HCT116 (cell line): ENCODE data around the gene GIMAP8.

Source experiments
- CTCF ChIP-seq, 3 experiments: fragments of 200-600 bp in 1 of 3; sonication (generic) in 1 of 3; IDR thresholded peaks in 2 of 3; conservative IDR thresholded peaks in 1 of 3; 2 replicates each; pipeline ENCODE4 v1.5.1; 2012 to 2017; ENCODE audit warnings: low read depth in 2 of 3, low read length in 2 of 3, antibody characterized with exemption in 1 of 3, borderline replicate concordance in 1 of 3, control low read depth in 1 of 3, mild to moderate bottlenecking in 1 of 3, mixed read lengths in 1 of 3, mixed run types in 1 of 3, moderate library complexity in 1 of 3; ENCODE audit not compliant: insufficient read depth in 1 of 3
- ELF1 ChIP-seq: IDR thresholded peaks from 2 replicates; pipeline ENCODE4 v1.6.1; 2012; ENCODE audit warnings: low read depth, borderline replicate concordance
- EZH2 ChIP-seq: fragments of 200-600 bp; sonication (generic); IDR thresholded peaks from 2 replicates; pipeline ENCODE4 v1.6.1; 2017; ENCODE audit warnings: antibody characterized with exemption, mixed run types
- EZH2phosphoT487 ChIP-seq: fragments of 200-600 bp; IDR thresholded peaks from 2 replicates; pipeline ENCODE4 v1.6.1; 2018; ENCODE audit warnings: antibody characterized with exemption, borderline replicate concordance
- POLR2AphosphoS5 ChIP-seq: IDR thresholded peaks from 2 replicates; pipeline ENCODE4 v1.6.1; 2011; ENCODE audit warnings: mild to moderate bottlenecking, low read depth, low read length, moderate library complexity
- RAD21 ChIP-seq: IDR thresholded peaks from 2 replicates; pipeline ENCODE4 v1.6.1; 2012; ENCODE audit warnings: low read depth, mild to moderate bottlenecking
- REST ChIP-seq: IDR thresholded peaks from 2 replicates; pipeline ENCODE4 v1.6.1; 2012; ENCODE audit warnings: low read depth
- SRF ChIP-seq: IDR thresholded peaks from 2 replicates; pipeline ENCODE4 v1.6.1; 2012; ENCODE audit warnings: low read depth
- ZBTB33 ChIP-seq: IDR thresholded peaks from 2 replicates; pipeline ENCODE4 v1.6.1; 2011; ENCODE audit warnings: mild to moderate bottlenecking, low read length, moderate library complexity; ENCODE audit not compliant: insufficient replicate concordance; ENCODE audit errors: extremely low read depth

GRCh38 chr7:150463461-150463860, 13.0 kb downstream of the GIMAP8 start:
- TF ChIP-seq REST (no peak), ZBTB33 (no peak), CTCF (IDR thresholded peaks at IDR 0.05 in 2 of 3, conservative IDR thresholded peaks at IDR 0.05 in 1 of 3; ENCODE audit: borderline replicate concordance in 1 of 3, insufficient read depth in 1 of 3, low read depth in 2 of 3, low read length in 2 of 3) (no peak), POLR2AphosphoS5 (no peak), EZH2phosphoT487 (no peak), SRF (no peak), EZH2 (no peak), RAD21 (no peak), ELF1 (no peak)
